Naive thymus-derived CD4-positive, alpha-beta T cell (primary cell): ENCODE data around the gene MAP4K3. TPM values are rescaled to one million over a fixed set of nuclear protein-coding genes. Genes with fewer than 3 reads are reported as not detected.

ENCODE experiments used
- ATAC-seq: fragments of 150-1000 bp; cut with Tn5 transposase; 2 replicates; pipeline ENCODE4 v1.10.0; 2021; ENCODE audit warnings: mild to moderate bottlenecking, moderate library complexity
- CTCF ChIA-PET: fragments of 350-600 bp; sonication (Branson Sonifier 250); formaldehyde crosslinking; loops from one replicate; lab custom pipeline; 2021; ENCODE audit warnings: antibody characterized with exemption; lab: Charles Lee
- POLR2A ChIA-PET: fragments of 350-600 bp; sonication (Branson Sonifier 250); formaldehyde crosslinking; loops from one replicate; lab custom pipeline; 2021; ENCODE audit warnings: antibody characterized with exemption, inconsistent platforms; lab: Charles Lee
- DNase-seq, 9 donors: peaks; one replicate each; pipeline versions ENCODE4 v3.0.0 to v3.0.0-alpha.2; 2020 to 2022; ENCODE audit warnings: mixed read lengths in 1 of 9
- H3K27ac ChIP-seq: one replicate; pipeline ENCODE4 v1.7.0; 2013; ENCODE audit warnings: mild to moderate bottlenecking, low read depth, low read length, moderate library complexity
- H3K27me3 ChIP-seq, 2 donors: one replicate each; pipeline ENCODE4 v1.7.0; 2013; ENCODE audit warnings: low read length in 2 of 2, mild to moderate bottlenecking in 2 of 2, moderate library complexity in 2 of 2; ENCODE audit not compliant: control insufficient read depth in 2 of 2, insufficient read depth in 2 of 2
- H3K36me3 ChIP-seq, 3 experiments: 1 replicate in 2 of 3; 2 replicates in 1 of 3; pipeline ENCODE4 v1.7.0; 2013; ENCODE audit warnings: low read length in 3 of 3, mild to moderate bottlenecking in 3 of 3, moderate library complexity in 1 of 3; ENCODE audit not compliant: insufficient read depth in 3 of 3, control insufficient read depth in 2 of 3
- H3K4me1 ChIP-seq, 2 donors: one replicate each; pipeline ENCODE4 v1.7.0; 2013; ENCODE audit warnings: low read length in 2 of 2, mild to moderate bottlenecking in 2 of 2, moderate library complexity in 1 of 2; ENCODE audit not compliant: control insufficient read depth in 2 of 2, insufficient read depth in 2 of 2
- H3K4me3 ChIP-seq: 2 replicates; pipeline ENCODE4 v1.7.0; 2013; ENCODE audit warnings: mild to moderate bottlenecking, low read length
- H3K9me3 ChIP-seq, 3 experiments: 1 replicate in 2 of 3; 2 replicates in 1 of 3; pipeline ENCODE4 v1.7.0; 2013; ENCODE audit warnings: low read length in 3 of 3; ENCODE audit not compliant: control insufficient read depth in 2 of 3
- H3K27ac Mint-ChIP-seq, 9 donors: one replicate each; pipeline ENCODE4 v1.8.0; 2020 to 2022; ENCODE audit warnings: mixed read lengths in 9 of 9, mild to moderate bottlenecking in 8 of 9, moderate library complexity in 5 of 9, inconsistent platforms in 2 of 9
- H3K27me3 Mint-ChIP-seq, 5 donors: one replicate each; pipeline ENCODE4 v1.8.0; 2021 to 2022; ENCODE audit warnings: mixed read lengths in 5 of 5, mild to moderate bottlenecking in 1 of 5
- H3K36me3 Mint-ChIP-seq, 5 donors: one replicate each; pipeline ENCODE4 v1.8.0; 2020 to 2022; ENCODE audit warnings: mixed read lengths in 5 of 5, mild to moderate bottlenecking in 3 of 5, inconsistent platforms in 1 of 5
- H3K4me1 Mint-ChIP-seq, 7 donors: one replicate each; pipeline ENCODE4 v1.8.0; 2020 to 2022; ENCODE audit warnings: mixed read lengths in 7 of 7, mild to moderate bottlenecking in 3 of 7, inconsistent platforms in 1 of 7
- H3K4me3 Mint-ChIP-seq, 10 donors: one replicate each; pipeline ENCODE4 v1.8.0; 2020 to 2022; ENCODE audit warnings: mild to moderate bottlenecking in 10 of 10, mixed read lengths in 10 of 10, moderate library complexity in 6 of 10, inconsistent platforms in 2 of 10
- H3K9me3 Mint-ChIP-seq, 11 donors: one replicate each; pipeline ENCODE4 v1.8.0; 2020 to 2022; ENCODE audit warnings: mixed read lengths in 11 of 11, mild to moderate bottlenecking in 4 of 11, inconsistent platforms in 1 of 11, moderate library complexity in 1 of 11
- intact Hi-C, 2 donors: fragments of 100-400 bp; cut with micrococcal nuclease; formaldehyde crosslinking; loops; one replicate each; pipeline ENCODE4 v1.15.1; 2023
- polyA plus RNA-seq, 2 donors: library from polyadenylated mRNA; unstranded; fragments of 300-500 nt; fragmentation: Illumina TruSeq; gene quantifications; one replicate each; pipeline ENCODE4 v1.2.3, GENCODE V29; 2021
- total RNA-seq, 6 experiments: library from RNA in 5 of 6; stranded (reverse) in 5 of 6; gene quantifications; 1 replicate in 5 of 6; 2 replicates in 1 of 6; pipeline ENCODE4 v1.2.3 and lab custom pipeline; 2021 to 2026

MAP4K3 gene
- total and polyA plus RNA-seq, 7 experiments from 2014 or later: 2.9 to 32.2 (median 19.9) TPM

GRCh38 chr2:39203382-39203781 lies 233.7 kb downstream of the MAP4K3 start:
- Histone ChIP-seq H3K27ac (no peak overlapping the region), H3K4me1 (no peaks in the 10 kb centered on the region), H3K27me3 (no peaks in the 10 kb centered on the region), H3K9me3 (no peaks in the 10 kb centered on the region), H3K4me3 (no peak overlapping the region), H3K36me3 (no peaks in the 10 kb centered on the region)
- Mint-ChIP-seq H3K9me3 (peaks cover 0 to 25% (median 7%) of the 10 kb centered on the region in 11 donors), H3K36me3 (peaks cover 0 to 37% (median 7%) of the 10 kb centered on the region in 5 donors), H3K4me3 (peak overlapping the region in 1 of 10 donors; percentile 52), H3K27me3 (no peaks in the 10 kb centered on the region), H3K4me1 (peaks cover 0 to 27% (median 9%) of the 10 kb centered on the region in 7 donors), H3K27ac (peak overlapping the region in 2 of 9 donors; percentile 20 to 68)
- no peak for DNase-seq
- ChIA-PET POLR2A (interaction anchor here (0.9 to 1.7 kb wide), 2 partner anchors 11 to 83 kb away, joined by 3 to 4 read pairs; partner anchors contain the start of gene SOS1), CTCF (interaction anchor here (1.3 kb wide), 1 partner anchor 8 kb away, joined by 4 read pairs; no protein-coding TSS in a partner anchor)
- intact Hi-C loops: loop anchor here in 1 of 2 donors (1.0 kb wide), 1 partner anchor 13 kb away; no protein-coding TSS in a partner anchor
- no peak for ATAC-seq

GRCh38 chr2:39202639-39203369 lies 234.3 kb downstream of the MAP4K3 start:
- no peaks in the 10 kb centered on the region for H3K4me1 ChIP-seq
- Mint-ChIP-seq H3K27ac (peak overlapping the region in 1 of 9 donors; percentile 84), H3K9me3 (peaks cover 2 to 27% (median 7%) of the 10 kb centered on the region in 11 donors), H3K4me3 (peak overlapping the region in 1 of 10 donors; percentile 23), H3K36me3 (peaks cover 0 to 41% (median 7%) of the 10 kb centered on the region in 5 donors), H3K4me1 (peaks cover 0 to 27% (median 9%) of the 10 kb centered on the region in 7 donors), H3K27me3 (no peaks in the 10 kb centered on the region)
- no peaks in the 10 kb centered on the region for H3K27me3 ChIP-seq
- ATAC-seq: no peak
- intact Hi-C loops: loop anchor here in 1 of 2 donors (1.0 kb wide), 1 partner anchor 13 kb away; no protein-coding TSS in a partner anchor
- ChIA-PET POLR2A (interaction anchor here (0.9 to 1.7 kb wide), 3 partner anchors 10 to 82 kb away, joined by 3 to 4 read pairs (median 3); partner anchors contain the start of gene SOS1), CTCF (interaction anchor here (1.3 kb wide), 1 partner anchor 8 kb away, joined by 4 read pairs; no protein-coding TSS in a partner anchor)
- no peak for DNase-seq
- H3K36me3 ChIP-seq: no peaks in the 10 kb centered on the region
- H3K9me3 ChIP-seq: no peaks in the 10 kb centered on the region
- no peak overlapping the region for H3K27ac ChIP-seq
- H3K4me3 ChIP-seq: no peak overlapping the region

Other genes starting within 250 kb of the MAP4K3 start
- gene CDKL4, start 193.3 kb downstream of the MAP4K3 start, total RNA-seq: under 1 TPM in 1 of 5 experiments, not detected in 4; 0.82 TPM
- gene CDKL4, start 193.3 kb downstream of the MAP4K3 start, polyA plus RNA-seq: not detected
- under 1 TPM in 4 of 5 experiments, not detected in 1; 0.32 to 0.54 (median 0.43) TPM for gene TMEM178A, start 228.6 kb upstream of the MAP4K3 start, total RNA-seq
- not detected for gene TMEM178A, start 228.6 kb upstream of the MAP4K3 start, polyA plus RNA-seq